ENCODE results near the gene RAB10. TPM values are rescaled to one million over a fixed set of nuclear protein-coding genes. Genes with fewer than 3 reads are reported as not detected.

Gene RAB10
- total and polyA plus RNA-seq, 8 donors = 22.2 to 591 (median 71.7) TPM

DNA sequence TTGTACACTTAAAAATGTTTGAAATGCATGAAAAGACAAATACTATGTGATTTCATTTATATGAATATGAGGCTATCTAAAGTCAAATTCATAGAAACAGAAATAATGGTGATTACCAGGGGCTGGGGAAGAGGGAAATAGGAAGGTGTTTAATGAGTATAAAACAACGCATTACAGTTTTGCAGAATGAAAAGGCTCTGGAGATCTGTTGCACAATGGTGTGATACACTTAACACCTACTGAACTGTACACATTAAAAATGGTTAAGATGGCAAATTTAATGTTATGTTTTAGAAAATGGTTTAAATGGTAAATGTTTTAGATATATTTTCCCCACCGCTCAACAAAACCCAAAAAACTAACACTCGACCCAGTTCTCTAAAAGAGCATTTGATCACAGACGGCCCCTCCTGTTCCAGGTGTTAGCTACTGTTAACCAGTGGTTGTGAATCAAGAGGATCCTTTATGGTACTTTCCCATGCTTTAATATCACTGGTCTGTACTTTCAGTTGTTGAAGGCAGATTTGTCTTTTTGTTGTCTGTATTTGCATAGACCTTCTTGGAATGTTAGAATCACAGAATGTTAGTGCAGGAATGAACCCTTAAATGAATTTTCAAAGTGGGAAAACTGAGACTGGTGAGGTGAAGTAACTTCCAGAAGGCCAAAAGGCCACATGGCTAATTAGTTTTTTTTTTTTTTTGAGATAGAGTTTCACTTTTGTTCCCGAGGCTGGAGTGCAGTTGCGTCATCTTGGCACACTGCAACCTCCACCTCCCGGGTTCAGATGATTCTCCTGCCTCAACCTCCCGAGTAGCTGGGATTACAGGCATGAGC lies 10.2 kb downstream of the RAB10 start:
- DNase-seq = peak; percentile 40 to 49
- Histone ChIP-seq H3K4me1 (peaks cover 23 to 70% (median 56%) of the 10 kb centered on the region in 4 donors), H3K27me3 (no peaks in the 10 kb centered on the region), H3K4me3 (peak overlapping the region in 3 of 4 donors; percentile 1 to 16 (median 7)), H3K36me3 (peaks cover 0 to 22% (median 3%) of the 10 kb centered on the region in 4 donors), H3K27ac (peak overlapping the region in 3 of 5 donors; percentile 11 to 66 (median 27)), H3K9me3 (no peaks in the 10 kb centered on the region)
- TF ChIP-seq EP300 (IDR thresholded peaks at IDR 0.05) = no peak
- 32 to 47% (median 38%) methylated on average over 8 of the region's 8 CpGs for WGBS, 5 donors
- intact Hi-C loops (cut with DNase I; ENCODE audit: low total_unique reads) = no loop called here

GRCh38 chr2:26048791-26049190 lies 14.9 kb downstream of the RAB10 start:
- intact Hi-C loops (cut with DNase I; ENCODE audit: low total_unique reads) = no loop called here
- Histone ChIP-seq H3K27ac (no peak overlapping the region), H3K36me3 (no peaks in the 10 kb centered on the region), H3K9me3 (no peaks in the 10 kb centered on the region), H3K27me3 (no peaks in the 10 kb centered on the region), H3K4me1 (peaks cover 20 to 64% (median 40%) of the 10 kb centered on the region in 4 donors), H3K4me3 (no peak overlapping the region)
- 78 to 85% (median 81%) methylated on average over 3 of the region's 3 CpGs for WGBS, 5 donors
- DNase-seq = no peak
- TF ChIP-seq, protein P1, sequence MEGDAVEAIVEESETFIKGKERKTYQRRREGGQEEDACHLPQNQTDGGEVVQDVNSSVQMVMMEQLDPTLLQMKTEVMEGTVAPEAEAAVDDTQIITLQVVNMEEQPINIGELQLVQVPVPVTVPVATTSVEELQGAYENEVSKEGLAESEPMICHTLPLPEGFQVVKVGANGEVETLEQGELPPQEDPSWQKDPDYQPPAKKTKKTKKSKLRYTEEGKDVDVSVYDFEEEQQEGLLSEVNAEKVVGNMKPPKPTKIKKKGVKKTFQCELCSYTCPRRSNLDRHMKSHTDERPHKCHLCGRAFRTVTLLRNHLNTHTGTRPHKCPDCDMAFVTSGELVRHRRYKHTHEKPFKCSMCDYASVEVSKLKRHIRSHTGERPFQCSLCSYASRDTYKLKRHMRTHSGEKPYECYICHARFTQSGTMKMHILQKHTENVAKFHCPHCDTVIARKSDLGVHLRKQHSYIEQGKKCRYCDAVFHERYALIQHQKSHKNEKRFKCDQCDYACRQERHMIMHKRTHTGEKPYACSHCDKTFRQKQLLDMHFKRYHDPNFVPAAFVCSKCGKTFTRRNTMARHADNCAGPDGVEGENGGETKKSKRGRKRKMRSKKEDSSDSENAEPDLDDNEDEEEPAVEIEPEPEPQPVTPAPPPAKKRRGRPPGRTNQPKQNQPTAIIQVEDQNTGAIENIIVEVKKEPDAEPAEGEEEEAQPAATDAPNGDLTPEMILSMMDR (IDR thresholded peaks at IDR 0.05) = no peak
- TF ChIP-seq POLR2A (IDR thresholded peaks at IDR 0.05) = no peak

DNA sequence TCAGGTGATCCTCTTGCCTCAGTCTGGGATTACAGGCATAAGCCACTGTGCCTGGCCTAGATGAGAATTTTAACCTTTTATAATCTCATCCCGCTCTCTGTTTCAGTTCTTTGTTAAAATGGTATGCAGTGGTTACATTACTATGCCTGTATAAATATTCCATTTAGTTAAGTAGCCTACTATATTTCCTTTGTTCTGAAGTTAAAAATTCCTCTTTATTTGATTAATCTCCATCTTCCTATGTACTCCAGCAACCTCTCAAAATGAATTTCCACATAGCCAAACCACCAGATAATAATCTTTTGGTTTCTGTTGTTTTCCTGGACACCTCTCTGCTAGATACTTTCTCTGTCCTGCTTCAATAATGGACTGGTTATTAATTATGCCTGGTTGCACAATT lies 15.8 kb downstream of the RAB10 start:
- intact Hi-C loops (cut with DNase I; ENCODE audit: low total_unique reads) = no loop called here
- whole genome bisulfite sequencing, 5 donors = 89 to 100% (median 94%) methylated on average over 1 of the region's 1 CpG

GRCh38 chr2:26052740-26053139 lies 18.9 kb downstream of the RAB10 start:
- H3K36me3 ChIP-seq = no peaks in the 10 kb centered on the region
- no peak for DNase-seq
- peaks cover 9 to 89% (median 48%) of the 10 kb centered on the region in 4 donors for H3K4me1 ChIP-seq
- H3K27ac ChIP-seq = no peak overlapping the region
- H3K4me3 ChIP-seq = no peak overlapping the region
- H3K27me3 ChIP-seq = no peaks in the 10 kb centered on the region
- no peaks in the 10 kb centered on the region for H3K9me3 ChIP-seq
- TF ChIP-seq POLR2AphosphoS5 (IDR thresholded peaks at IDR 0.05) (no peak), POLR2A (IDR thresholded peaks at IDR 0.05) (no peak), EP300 (IDR thresholded peaks at IDR 0.05) (no peak)
- TF ChIP-seq, protein P1 (IDR thresholded peaks at IDR 0.05) = no peak
- intact Hi-C loops (cut with DNase I; ENCODE audit: low total_unique reads) = no loop called here

More for the DNA sequence above, 15.8 kb downstream of the RAB10 start:
- Histone ChIP-seq H3K27ac (no peak overlapping the region), H3K36me3 (no peaks in the 10 kb centered on the region), H3K9me3 (no peaks in the 10 kb centered on the region), H3K4me1 (peaks cover 12 to 62% (median 36%) of the 10 kb centered on the region in 4 donors), H3K4me3 (no peak overlapping the region), H3K27me3 (no peaks in the 10 kb centered on the region)
- no peak for DNase-seq
- TF ChIP-seq, protein P1 (IDR thresholded peaks at IDR 0.05) = no peak
- TF ChIP-seq POLR2AphosphoS5 (IDR thresholded peaks at IDR 0.05) = no peak
- TF ChIP-seq EP300 (IDR thresholded peaks at IDR 0.05) = no peak
- TF ChIP-seq POLR2A (IDR thresholded peaks at IDR 0.05) = no peak

Measured in stomach (tissue), 9 donors.